Large intestine (tissue), 3 donors: ENCODE data around the gene BCKDK. TPM values are rescaled to one million over a fixed set of nuclear protein-coding genes. Genes with fewer than 3 reads are reported as not detected.
"Not testable (repeated sequence)": the region's sequence is repeated elsewhere in the genome, so short reads cannot be mapped to it uniquely, and the experiment has no call there.

Experiments
- DNase-seq, 2 donors: peaks; one replicate each; pipeline versions ENCODE4 v3.0.0 to v3.0.0-alpha.2; 2013
- H3K27ac ChIP-seq: one replicate; pipeline ENCODE4 v1.5.1; 2013; ENCODE audit warnings: low read length
- H3K27me3 ChIP-seq: 2 replicates; pipeline ENCODE4 v1.6.1; 2013; ENCODE audit warnings: low read length; ENCODE audit not compliant: control insufficient read depth, insufficient read depth
- H3K36me3 ChIP-seq: 2 replicates; pipeline ENCODE4 v1.6.1; 2013; ENCODE audit warnings: low read length; ENCODE audit not compliant: control insufficient read depth, insufficient read depth
- H3K4me1 ChIP-seq: one replicate; pipeline ENCODE4 v1.6.1; 2013; ENCODE audit warnings: low read length; ENCODE audit not compliant: control insufficient read depth, insufficient read depth
- H3K4me3 ChIP-seq: one replicate; pipeline ENCODE4 v1.5.1; 2013; ENCODE audit warnings: low read length
- H3K9me3 ChIP-seq: one replicate; pipeline ENCODE4 v1.6.1; 2013; ENCODE audit warnings: mild to moderate bottlenecking, low read depth, low read length, moderate library complexity; ENCODE audit not compliant: control insufficient read depth
- WGBS: methylation state at CpG from one replicate; pipeline ENCODE4 v1.1.5; 2013; ENCODE audit warnings: low lambda C conversion rate; ENCODE audit not compliant: insufficient coverage; 5-methylcytosine and 5-hydroxymethylcytosine counted together
- polyA plus RNA-seq: library from polyadenylated mRNA; unstranded; fragments of 120-200 nt; gene quantifications from one replicate; pipeline ENCODE4 v1.2.1, GENCODE V29; 2013

BCKDK gene
- polyA plus RNA-seq, 1 donor = 26.5 TPM

DNA sequence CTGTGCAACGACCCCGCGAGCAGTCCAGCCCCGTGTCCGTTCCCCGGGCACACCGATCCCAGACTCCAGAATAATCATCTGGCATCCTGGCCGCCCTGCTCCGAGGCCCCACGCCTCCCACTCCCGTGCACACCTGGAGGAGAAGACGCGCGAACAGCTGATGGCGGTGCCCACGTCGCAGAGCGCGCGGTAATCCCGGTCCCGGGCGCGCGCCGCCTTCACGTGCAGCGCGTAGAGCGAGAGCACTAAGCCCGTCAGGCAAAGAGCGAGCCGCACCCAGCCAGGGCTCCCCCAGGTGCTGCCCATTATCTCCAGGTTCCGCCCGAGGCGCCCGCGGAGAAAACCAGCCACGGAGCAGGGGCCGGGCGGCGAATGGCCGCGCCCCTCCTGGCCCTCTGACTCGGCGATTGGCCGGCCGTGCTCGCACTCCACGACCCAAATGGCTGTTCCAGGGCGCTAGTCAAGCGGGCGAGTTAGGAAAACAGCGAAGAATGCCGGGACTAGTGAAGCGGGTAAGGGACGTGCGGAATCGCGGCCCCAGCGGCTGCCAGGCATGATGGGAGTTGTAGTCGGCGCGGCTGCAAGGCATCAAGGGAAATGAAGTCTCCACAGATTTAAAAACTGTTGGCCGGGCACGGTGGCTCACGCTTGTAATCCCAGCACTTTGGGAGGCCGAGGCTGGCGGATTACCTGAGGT lies 13.6 kb upstream of the BCKDK start, which contains the start of gene VKORC1:
Gene VKORC1 (minus strand): TSS at position 374 of the 697 bp plus-strand sequence. CDS start 68 bp downstream, at position 306.
- peaks cover 8% of the 10 kb centered on the region for H3K4me1 ChIP-seq
- DNase-seq = peak; percentile 93 to 97
- H3K27me3 ChIP-seq = no peaks in the 10 kb centered on the region
- H3K4me3 ChIP-seq = peak within 1 kb of the TSS; percentile 85
- H3K9me3 ChIP-seq = peaks cover 5% of the 10 kb centered on the region
- H3K27ac ChIP-seq = peak within 1 kb of the TSS; percentile 88
- no CpG with 5 or more reads among the region's 69 CpGs for WGBS
- peaks cover 11% of the 10 kb centered on the region for H3K36me3 ChIP-seq

DNA sequence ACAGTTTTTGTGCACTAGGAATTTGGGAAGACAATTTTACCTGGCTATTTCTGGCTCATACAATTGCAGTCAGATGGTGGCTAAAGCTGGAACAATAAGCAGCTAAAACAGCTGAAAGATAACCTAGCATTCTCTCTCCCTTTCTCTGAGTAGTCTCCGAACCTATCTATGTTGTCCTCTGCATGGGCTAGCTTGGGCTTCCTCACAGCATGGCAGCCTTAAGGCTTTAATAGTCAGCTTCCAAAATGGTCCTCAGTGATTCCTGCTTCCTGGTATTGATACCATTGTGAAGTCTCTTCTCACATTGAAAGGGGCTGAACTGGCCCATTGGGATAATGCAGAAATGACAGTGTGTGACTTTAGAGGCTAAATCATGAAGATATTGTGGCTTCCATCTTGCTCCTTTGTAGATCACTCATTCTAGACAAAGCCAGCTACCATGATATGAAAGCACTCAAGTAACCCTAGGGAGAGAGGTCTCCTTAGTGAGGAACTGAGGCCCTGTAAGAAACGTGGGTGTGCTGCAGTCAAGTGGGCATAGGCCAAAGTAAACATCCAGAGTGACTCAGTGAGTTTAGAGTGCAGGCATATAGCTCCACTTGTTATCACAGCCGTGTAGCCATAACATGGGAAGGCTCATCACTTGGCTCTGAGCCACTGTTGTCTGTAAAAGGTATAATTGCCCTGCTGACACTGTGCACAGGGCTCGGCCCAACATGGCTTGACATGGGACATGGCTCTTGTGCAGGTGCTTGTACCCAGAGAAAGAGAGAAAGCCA lies 8.1 kb upstream of the BCKDK start:
- DNase-seq = no peak
- no CpG with 5 or more reads among the region's 4 CpGs for WGBS
- Histone ChIP-seq H3K9me3 (peaks cover 3% of the 10 kb centered on the region), H3K4me3 (no peak overlapping the region), H3K4me1 (no peaks in the 10 kb centered on the region), H3K27ac (no peak overlapping the region), H3K27me3 (no peaks in the 10 kb centered on the region), H3K36me3 (no peaks in the 10 kb centered on the region)

- not testable (repeated sequence) for DNase-seq, H3K9me3 ChIP-seq, H3K36me3 ChIP-seq, H3K27ac ChIP-seq, H3K4me1 ChIP-seq, H3K4me3 ChIP-seq, H3K27me3 ChIP-seq
- WGBS = 72% methylated on average over 2 of the region's 13 CpGs
Measured at GRCh38 chr16:31100876-31101641, 7.1 kb upstream of the BCKDK start.

- Histone ChIP-seq H3K4me1 (peaks cover 11% of the 10 kb centered on the region), H3K36me3 (peaks cover 12% of the 10 kb centered on the region), H3K4me3 (no peak overlapping the region), H3K9me3 (peaks cover 3% of the 10 kb centered on the region), H3K27ac (no peak overlapping the region), H3K27me3 (no peaks in the 10 kb centered on the region)
- peak in 1 of 2 donors; percentile 69 for DNase-seq
- whole genome bisulfite sequencing = 90% methylated on average over 3 of the region's 33 CpGs
Measured at GRCh38 chr16:31105677-31106213, 2.4 kb upstream of the BCKDK start.

DNA sequence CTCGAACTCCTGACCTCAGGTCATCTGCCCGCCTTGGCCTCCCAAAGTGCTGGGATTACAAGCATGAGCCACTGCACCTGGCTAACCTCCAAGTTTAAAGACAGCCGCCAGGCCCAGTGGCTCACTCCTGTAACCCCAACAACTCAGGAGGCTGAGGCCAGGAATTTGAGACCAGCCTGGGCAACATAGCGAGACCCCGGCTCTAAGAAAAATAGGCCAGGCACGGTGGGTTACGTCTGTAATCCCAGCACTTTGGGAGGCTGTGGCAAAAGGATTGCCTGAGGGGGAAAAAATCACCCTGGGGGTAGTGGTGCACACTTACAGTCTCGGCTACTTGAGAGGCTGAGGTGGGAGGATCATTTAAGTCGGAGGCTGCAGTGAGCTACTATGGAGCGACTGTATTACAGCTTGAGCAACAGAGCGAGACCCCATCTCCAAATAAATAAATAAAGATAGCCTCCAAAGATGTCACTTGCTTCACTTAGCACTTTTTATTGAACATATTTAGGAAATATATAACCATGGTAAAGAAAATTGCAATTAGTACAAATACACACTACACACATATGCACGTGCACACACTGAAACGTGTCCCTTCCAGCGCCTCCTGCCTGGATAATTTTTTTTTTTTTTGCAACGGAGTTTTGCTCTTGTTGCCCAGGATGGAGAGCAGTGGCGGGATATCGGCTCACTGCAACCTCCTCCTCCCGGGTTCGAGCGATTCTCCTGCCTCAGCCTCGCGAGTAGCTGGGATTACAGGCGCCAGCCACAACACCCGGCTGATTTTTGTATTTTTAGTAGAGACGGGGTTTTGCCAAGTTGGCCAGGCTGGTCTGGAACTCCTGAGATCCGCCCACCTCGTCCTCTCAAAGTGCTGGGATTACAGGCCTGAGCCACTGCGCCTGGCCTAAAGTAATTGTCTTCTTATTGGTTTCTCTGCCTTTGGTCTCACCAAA lies 1.4 kb upstream of the BCKDK start:
- 83% methylated on average over 1 of the region's 28 CpGs for WGBS
- Histone ChIP-seq H3K36me3 (peaks cover 22% of the 10 kb centered on the region), H3K27me3 (no peaks in the 10 kb centered on the region), H3K4me3 (no peak overlapping the region), H3K9me3 (peaks cover 3% of the 10 kb centered on the region), H3K4me1 (peaks cover 11% of the 10 kb centered on the region), H3K27ac (no peak overlapping the region)
- no peak for DNase-seq

GRCh38 chr16:31107465-31107867 lies 720 bp upstream of the BCKDK start:
- no peak overlapping the region for H3K27ac ChIP-seq
- H3K4me1 ChIP-seq = peaks cover 11% of the 10 kb centered on the region
- peaks cover 29% of the 10 kb centered on the region for H3K36me3 ChIP-seq
- H3K9me3 ChIP-seq = peaks cover 3% of the 10 kb centered on the region
- WGBS = no CpG with 5 or more reads among the region's 6 CpGs
- no peak for DNase-seq
- no peaks in the 10 kb centered on the region for H3K27me3 ChIP-seq
- no peak overlapping the region for H3K4me3 ChIP-seq

DNA sequence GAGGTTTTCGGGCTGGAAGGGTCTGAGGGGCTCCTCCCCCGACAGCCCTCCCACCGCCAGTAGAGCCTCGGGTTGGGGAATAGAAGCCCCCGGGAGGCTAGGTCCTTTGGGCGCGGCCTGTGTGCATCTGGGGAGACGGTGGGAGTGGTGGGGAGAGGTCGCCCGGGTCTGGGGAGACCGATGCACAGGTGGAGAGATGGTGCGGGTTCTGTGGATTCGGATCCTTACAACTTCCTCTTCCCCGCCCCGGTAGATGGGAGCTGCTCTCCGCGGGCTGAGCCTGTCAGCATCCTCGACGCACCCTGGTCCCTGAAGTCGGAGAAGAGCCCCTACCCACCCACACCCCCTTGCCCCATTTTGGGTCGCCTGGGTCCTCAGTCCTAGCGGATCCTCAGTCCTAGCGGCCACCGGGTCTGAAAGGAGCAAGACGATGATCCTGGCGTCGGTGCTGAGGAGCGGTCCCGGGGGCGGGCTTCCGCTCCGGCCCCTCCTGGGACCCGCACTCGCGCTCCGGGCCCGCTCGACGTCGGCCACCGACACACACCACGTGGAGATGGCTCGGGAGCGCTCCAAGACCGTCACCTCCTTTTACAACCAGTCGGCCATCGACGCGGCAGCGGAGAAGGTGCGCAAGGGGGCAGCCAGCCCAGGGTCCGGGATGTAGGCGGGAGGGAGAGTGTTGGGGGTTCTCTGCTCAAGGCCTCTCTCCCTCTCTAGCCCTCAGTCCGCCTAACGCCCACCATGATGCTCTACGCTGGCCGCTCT lies 790 bp downstream of the BCKDK start:
- H3K9me3 ChIP-seq = no peaks in the 10 kb centered on the region
- H3K27ac ChIP-seq = no peak overlapping the region
- no CpG with 5 or more reads among the region's 57 CpGs for WGBS
- H3K4me1 ChIP-seq = peaks cover 14% of the 10 kb centered on the region
- H3K4me3 ChIP-seq = peak overlapping the region; percentile 63
- H3K36me3 ChIP-seq = peaks cover 33% of the 10 kb centered on the region
- no peak for DNase-seq
- no peaks in the 10 kb centered on the region for H3K27me3 ChIP-seq

- Histone ChIP-seq H3K4me3 (no peak overlapping the region), H3K27ac (no peak overlapping the region), H3K27me3 (no peaks in the 10 kb centered on the region), H3K9me3 (no peaks in the 10 kb centered on the region), H3K36me3 (peaks cover 33% of the 10 kb centered on the region), H3K4me1 (peaks cover 15% of the 10 kb centered on the region)
- no peak for DNase-seq
- WGBS = no CpG with 5 or more reads among the region's 12 CpGs
Measured at GRCh38 chr16:31109622-31110021, 1.4 kb downstream of the BCKDK start.
